RWPE2 (cell line): ENCODE measurements around the gene MAP2K5.

Experiments
- ATAC-seq: fragments of 200-7000 bp; cut with Tn5 transposase; 3 replicates; pipeline ENCODE4 v1.9.1; 2021; ENCODE audit warnings: low read depth
- DNase-seq: peaks from one replicate; pipeline ENCODE4 v3.0.0-alpha.2; 2020; ENCODE audit warnings: low spot score
- H3K27ac ChIP-seq: fragments of 450-650 bp; 2 replicates; pipeline ENCODE4 v1.5.1; 2017; ENCODE audit warnings: mild to moderate bottlenecking; ENCODE audit not compliant: poor library complexity, severe bottlenecking
- H3K27me3 ChIP-seq: fragments of 250-450 bp; sonication (Bioruptor Pico); 2 replicates; pipeline ENCODE4 v1.5.1; 2021; ENCODE audit warnings: mild to moderate bottlenecking, moderate library complexity; ENCODE audit not compliant: insufficient read depth, poor library complexity, severe bottlenecking
- H3K36me3 ChIP-seq: fragments of 250-450 bp; sonication (Bioruptor Pico); 2 replicates; pipeline ENCODE4 v1.5.1; 2020; ENCODE audit warnings: low read depth, mild to moderate bottlenecking, moderate library complexity
- H3K4me1 ChIP-seq: fragments of 250-450 bp; sonication (Bioruptor Pico); 2 replicates; pipeline ENCODE4 v1.5.1; 2021; ENCODE audit warnings: mild to moderate bottlenecking, moderate library complexity; ENCODE audit not compliant: insufficient read depth, poor library complexity, severe bottlenecking
- H3K4me3 ChIP-seq: fragments of 250-450 bp; sonication (Bioruptor Pico); 2 replicates; pipeline ENCODE4 v1.5.1; 2021; ENCODE audit warnings: mild to moderate bottlenecking, moderate library complexity; ENCODE audit not compliant: severe bottlenecking
- H3K9me3 ChIP-seq: fragments of 250-450 bp; sonication (Bioruptor Pico); 2 replicates; pipeline ENCODE4 v1.5.1; 2021; ENCODE audit warnings: mild to moderate bottlenecking, moderate library complexity; ENCODE audit not compliant: severe bottlenecking
- TF ChIP-seq, protein P1 (sequence below): fragments of 450-650 bp; IDR thresholded peaks from one replicate; pipeline ENCODE4 v1.5.1; 2017; ENCODE audit warnings: mild to moderate bottlenecking, moderate library complexity; ENCODE audit not compliant: poor library complexity, severe bottlenecking

Gene MAP2K5

DNA sequence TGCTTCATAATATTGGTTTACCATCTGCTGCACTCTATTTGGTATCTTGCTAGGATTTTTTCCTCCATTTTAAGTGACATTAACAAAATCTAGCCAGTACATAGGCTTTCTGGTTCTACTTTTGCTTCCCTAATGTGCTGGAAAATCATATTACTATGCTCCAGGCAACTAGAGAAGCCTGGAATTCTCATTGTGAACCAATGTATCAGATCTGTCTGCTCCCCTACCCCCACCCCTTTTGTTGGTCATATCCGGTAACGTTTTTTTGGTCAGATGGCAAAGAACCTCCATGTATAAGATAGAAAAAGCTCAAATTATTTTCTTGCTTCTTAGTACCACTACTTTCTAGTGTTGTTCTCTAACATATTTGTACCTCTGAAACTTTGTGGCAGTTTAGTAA is 17.1 kb downstream of the MAP2K5 start:
- H3K4me3 ChIP-seq = no peak overlapping the region
- TF ChIP-seq, protein P1, sequence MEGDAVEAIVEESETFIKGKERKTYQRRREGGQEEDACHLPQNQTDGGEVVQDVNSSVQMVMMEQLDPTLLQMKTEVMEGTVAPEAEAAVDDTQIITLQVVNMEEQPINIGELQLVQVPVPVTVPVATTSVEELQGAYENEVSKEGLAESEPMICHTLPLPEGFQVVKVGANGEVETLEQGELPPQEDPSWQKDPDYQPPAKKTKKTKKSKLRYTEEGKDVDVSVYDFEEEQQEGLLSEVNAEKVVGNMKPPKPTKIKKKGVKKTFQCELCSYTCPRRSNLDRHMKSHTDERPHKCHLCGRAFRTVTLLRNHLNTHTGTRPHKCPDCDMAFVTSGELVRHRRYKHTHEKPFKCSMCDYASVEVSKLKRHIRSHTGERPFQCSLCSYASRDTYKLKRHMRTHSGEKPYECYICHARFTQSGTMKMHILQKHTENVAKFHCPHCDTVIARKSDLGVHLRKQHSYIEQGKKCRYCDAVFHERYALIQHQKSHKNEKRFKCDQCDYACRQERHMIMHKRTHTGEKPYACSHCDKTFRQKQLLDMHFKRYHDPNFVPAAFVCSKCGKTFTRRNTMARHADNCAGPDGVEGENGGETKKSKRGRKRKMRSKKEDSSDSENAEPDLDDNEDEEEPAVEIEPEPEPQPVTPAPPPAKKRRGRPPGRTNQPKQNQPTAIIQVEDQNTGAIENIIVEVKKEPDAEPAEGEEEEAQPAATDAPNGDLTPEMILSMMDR = no peak
- no peaks in the 10 kb centered on the region for H3K9me3 ChIP-seq
- no peak overlapping the region for H3K27ac ChIP-seq
- ATAC-seq (no peak), DNase-seq (no peak)
- H3K27me3 ChIP-seq = no peaks in the 10 kb centered on the region
- no peaks in the 10 kb centered on the region for H3K4me1 ChIP-seq
- H3K36me3 ChIP-seq = peaks cover 30% of the 10 kb centered on the region

DNA sequence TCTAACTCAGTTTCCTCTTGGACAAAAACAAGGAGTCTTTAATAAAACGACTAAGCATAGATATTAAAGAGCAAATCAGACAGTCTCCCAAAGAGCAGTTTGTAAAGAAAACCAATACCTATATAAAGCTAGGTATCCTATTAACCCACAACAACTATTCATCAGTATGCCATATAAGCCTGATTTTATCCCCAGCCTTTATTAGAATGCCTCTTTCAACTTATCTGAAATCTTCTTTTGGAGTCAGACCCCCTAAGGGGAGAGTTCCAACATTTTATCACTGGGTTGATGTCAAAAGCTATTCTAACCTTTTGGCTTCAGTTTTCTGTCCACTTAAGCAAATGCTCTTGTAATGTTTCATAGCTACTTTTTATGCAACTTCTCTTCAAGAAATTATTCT is 17.8 kb downstream of the MAP2K5 start:
- no peak overlapping the region for H3K4me3 ChIP-seq
- H3K36me3 ChIP-seq = peaks cover 24% of the 10 kb centered on the region
- H3K4me1 ChIP-seq = no peaks in the 10 kb centered on the region
- ATAC-seq (no peak), DNase-seq (no peak)
- no peak overlapping the region for H3K27ac ChIP-seq
- H3K9me3 ChIP-seq = no peaks in the 10 kb centered on the region
- no peaks in the 10 kb centered on the region for H3K27me3 ChIP-seq
- TF ChIP-seq, protein P1 = no peak

DNA sequence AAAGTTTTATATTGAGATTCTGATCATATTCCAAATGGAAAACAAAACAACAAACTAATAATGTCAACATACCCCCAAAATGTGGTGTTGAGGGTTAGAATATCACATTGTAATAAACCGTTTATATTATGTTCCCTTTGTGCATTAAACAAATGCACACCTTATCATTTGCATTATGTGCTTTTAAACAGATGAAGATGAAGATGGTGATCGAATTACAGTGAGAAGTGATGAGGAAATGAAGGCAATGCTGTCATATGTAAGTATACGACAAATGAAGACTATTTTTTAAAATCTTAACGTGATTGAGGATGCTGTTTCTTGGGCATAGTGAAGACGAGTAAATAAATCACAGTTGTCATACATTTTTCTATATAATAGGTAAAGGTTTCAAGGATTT is 20.6 kb downstream of the MAP2K5 start:
- Histone ChIP-seq H3K27ac (no peak overlapping the region), H3K4me1 (no peaks in the 10 kb centered on the region), H3K27me3 (no peaks in the 10 kb centered on the region), H3K9me3 (no peaks in the 10 kb centered on the region), H3K4me3 (no peak overlapping the region), H3K36me3 (peaks cover 9% of the 10 kb centered on the region)
- TF ChIP-seq, protein P1 = no peak
- ATAC-seq = no peak
- no peak for DNase-seq

DNA sequence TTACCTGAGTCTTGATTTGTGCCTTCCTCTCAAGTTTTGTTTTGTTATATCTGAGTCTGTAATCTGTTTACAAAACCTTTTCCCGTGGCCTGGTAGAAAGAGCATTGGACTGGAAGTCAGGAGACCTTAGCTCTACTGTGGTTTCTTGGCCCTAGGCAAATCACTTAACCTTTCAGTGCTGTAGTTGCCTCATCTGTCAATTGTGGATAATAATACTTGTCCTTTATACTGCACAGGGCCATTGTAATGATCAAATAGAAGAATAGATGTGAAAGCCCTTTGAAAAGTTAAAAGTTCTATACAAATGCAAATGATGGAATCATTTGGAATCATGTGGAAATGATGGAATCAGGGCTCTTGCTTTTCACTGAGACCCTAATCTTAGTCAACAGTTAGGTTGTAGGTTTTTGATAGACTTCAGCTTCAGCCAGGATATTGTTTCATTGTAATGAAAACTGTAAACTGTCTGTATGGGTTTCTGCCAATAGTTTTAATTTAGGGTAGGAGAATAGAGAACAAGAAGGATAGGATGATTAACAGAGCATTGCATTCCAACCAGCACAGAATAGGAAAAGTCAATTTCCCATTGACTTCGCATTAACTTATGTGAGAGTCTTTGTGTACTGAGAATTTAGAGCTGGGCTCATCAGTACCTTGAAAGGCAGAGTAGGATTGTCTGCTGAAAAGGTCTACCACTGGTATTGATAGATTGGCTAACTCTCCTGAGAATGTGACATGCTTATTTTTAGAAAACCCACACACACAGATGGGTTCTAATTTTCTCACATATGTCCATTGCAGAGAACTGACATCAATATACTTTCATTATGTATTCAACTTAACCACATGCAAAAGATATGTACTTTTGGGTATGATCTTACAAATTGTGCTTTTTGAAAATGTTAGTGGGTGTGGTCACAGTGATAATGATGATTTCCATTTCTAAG is 21.8 kb downstream of the MAP2K5 start:
- Histone ChIP-seq H3K4me1 (no peaks in the 10 kb centered on the region), H3K4me3 (no peak overlapping the region), H3K27ac (no peak overlapping the region), H3K27me3 (no peaks in the 10 kb centered on the region), H3K9me3 (no peaks in the 10 kb centered on the region), H3K36me3 (0 out of 2 replicates have a peak, but pooled peaks cover under 1% of the 10 kb centered on the region)
- ATAC-seq (no peak), DNase-seq (no peak)
- TF ChIP-seq, protein P1 = no peak

DNA sequence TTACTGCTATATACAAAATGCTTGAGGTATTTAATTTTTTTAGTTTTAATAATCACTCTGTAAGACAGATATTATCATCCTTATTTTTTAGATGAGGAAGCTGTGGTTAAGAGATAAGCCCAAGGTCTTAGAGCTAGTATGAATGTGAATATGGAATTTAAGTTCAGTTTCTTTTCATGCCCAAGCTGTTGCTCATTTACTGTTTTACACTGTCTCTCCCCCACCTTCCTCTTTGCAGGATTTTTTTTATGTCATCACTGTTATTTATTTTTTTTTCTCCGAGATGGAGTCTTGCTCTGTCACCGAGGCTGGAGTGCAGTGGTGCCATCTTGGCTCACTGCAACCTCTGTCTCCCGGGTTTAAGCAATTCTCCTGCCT is 22.5 kb downstream of the MAP2K5 start:
- no peaks in the 10 kb centered on the region for H3K36me3 ChIP-seq
- H3K4me3 ChIP-seq = no peak overlapping the region
- H3K4me1 ChIP-seq = no peaks in the 10 kb centered on the region
- H3K27me3 ChIP-seq = no peaks in the 10 kb centered on the region
- TF ChIP-seq, protein P1 = no peak
- no peak overlapping the region for H3K27ac ChIP-seq
- DNase-seq = no peak
- H3K9me3 ChIP-seq = no peaks in the 10 kb centered on the region
- ATAC-seq = no peak
